HG03378 (cell line): ENCODE measurements around the gene COBLL1.
A peak's percentile ranks its signal among the peaks of the same experiment; 100 is the strongest.
"Not testable (repeated sequence)": the region's sequence is repeated elsewhere in the genome, so short reads cannot be mapped to it uniquely, and the experiment has no call there.

Experiments used
- ATAC-seq: cut with Tn5 transposase; IDR thresholded peaks from one replicate; pipeline ENCODE4 v1.9.1; 2021; ENCODE audit warnings: mild to moderate bottlenecking, moderate library complexity; ENCODE audit not compliant: unreplicated experiment

COBLL1 gene

DNA sequence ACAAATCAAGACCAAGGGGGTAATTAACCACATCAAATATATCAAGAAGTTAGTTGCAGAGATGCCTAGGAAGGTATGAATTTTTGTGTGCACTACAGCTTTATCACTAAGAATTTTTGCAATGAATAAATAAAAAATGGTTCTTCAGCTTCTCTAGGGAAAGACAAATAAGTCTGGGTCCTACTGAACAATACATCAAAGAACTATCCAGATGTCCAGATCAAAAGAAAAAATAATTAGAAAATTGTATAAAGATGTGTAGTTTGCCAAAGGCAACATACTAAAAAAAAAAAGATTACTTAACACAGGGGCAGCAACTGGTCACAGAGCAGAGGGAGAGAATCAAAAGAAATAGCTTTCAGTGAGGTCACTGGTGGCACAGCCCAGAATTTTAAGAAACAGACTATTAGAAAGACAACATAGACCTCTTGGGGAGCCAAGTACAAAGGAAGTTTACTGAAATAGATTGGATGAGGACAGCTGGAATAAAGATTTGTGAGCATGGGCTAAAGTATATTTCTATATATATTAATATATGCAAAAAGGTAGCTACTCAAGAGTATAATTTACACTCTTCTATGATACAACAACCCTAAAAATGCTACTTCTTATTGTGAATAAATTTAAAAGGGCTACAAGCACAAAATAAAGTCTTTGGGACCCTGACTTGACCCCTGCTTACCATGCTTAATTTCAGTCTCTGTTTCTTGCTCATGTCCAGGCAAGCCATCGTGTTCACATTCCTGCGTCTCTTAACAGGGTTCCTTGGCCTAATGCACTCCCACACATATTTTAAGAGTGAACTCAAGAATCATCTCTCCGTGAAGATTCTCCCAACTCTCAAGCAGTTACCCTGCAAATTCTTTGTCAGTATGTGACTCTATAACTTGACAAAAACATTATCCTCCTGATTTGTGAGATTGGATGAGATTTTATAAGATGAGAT lies 121.4 kb downstream of the COBLL1 start:
- no peak for ATAC-seq

- ATAC-seq: no peak
These were observed 124.4 kb downstream of the COBLL1 start for GRCh38 chr2:164717000-164717803.

- ATAC-seq: no peak
These were observed 127.2 kb downstream of the COBLL1 start for GRCh38 chr2:164714471-164714870.

DNA sequence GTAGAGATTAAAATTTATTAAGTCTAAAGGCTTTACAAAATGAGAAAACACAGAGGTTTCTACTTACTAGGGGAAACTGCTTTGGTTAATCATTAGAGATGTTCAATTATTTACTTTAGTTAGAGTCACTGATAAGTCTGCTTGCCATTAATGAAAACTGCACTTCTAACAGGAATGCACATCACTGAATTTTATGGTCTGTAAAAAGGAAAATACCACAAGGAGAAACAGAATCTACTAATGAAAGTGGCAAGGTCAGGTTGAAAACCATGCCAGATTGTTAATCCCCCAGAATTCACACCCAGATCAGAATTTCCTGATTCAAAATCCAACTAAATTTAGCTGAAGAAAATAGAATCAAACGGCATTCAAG lies 129.9 kb downstream of the COBLL1 start:
- ATAC-seq: peak; percentile 67

DNA sequence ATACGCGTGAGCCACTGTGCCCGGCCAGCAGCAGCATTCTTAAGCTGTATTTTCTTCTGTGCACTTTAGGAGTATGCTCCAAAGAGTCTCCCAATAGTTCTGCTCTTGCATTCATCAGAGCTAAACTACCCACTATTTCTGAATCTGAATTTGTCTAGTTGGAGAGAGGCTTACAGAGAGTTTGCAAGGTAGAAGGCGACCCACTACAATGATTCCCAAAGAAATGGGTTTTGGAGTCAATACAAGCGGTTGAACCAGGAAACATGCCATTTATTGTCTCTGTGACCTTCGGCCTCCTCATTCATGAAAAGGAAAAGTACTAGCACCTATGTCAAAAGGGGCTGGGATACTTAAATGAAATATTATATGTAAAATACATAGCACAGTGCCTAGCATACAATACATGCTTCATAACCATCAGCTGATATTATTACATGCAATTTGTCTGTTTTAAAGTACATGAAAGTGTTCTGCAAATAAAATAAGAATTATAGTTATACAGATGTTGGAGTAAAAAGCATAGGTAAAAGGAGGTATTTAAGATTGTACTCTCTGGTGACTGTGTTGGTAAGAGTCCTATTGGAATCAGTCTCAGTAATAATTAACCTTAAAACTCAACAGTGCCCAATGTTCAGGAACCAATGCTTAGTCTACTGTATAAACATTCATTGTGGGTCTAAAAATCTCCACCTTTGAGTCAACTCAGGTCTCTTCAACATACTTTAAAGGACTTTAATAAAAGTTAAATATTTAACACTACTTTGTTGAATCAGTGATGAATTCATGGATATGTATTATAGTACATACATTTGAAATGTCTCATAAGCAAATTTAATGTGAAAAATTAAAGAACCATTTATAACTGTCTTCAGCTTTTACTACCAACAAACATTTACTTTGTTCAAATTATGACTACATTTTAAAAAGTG lies 130.5 kb downstream of the COBLL1 start:
- peak; percentile 55 for ATAC-seq

DNA sequence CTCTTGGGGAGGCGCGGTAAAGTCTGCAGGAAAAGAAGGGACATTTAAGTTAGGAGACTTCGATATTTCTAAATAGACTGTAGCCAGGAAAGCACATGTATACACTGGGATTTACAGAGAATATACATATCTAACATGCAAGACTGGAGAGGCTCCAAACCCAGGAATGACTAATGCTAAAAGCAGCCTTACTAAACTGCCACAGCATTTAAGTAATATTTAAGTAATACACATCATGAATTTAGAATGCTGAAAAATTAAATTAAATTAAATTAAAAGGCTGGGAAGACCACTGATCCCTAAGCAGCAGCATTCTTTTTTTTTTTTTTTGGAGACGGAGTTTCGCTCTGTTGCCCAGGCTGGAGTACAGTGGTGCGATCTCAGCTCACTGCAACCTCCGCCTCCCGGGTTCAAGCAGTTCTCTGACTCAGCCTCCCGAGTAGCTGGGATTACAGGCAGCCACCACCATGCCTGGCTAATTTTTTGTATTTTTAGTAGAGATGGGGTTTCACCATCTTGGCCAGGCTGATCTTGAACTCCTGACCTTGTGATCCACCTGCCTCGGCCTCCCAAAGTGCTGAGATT lies 131.3 kb downstream of the COBLL1 start:
- ATAC-seq: not testable (repeated sequence)

DNA sequence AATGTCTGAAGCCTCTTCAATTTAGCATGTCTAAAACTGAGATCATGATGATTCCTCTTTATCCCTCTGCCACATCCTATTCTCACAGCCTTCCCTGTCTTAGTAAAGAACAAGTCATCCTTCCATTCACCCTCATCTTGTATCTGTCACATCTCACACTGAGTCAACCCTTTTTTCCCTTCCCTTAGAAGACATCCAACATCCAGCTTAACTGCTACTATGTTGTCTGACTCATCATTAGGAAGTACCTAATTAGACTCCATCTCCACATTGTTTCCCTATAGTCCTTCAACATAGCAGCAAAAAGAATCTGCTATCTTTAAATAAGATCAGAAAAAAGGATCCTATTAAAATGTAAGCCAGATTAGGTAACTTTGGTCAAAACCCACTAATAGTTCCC lies 135.1 kb downstream of the COBLL1 start:
- ATAC-seq: no peak

DNA sequence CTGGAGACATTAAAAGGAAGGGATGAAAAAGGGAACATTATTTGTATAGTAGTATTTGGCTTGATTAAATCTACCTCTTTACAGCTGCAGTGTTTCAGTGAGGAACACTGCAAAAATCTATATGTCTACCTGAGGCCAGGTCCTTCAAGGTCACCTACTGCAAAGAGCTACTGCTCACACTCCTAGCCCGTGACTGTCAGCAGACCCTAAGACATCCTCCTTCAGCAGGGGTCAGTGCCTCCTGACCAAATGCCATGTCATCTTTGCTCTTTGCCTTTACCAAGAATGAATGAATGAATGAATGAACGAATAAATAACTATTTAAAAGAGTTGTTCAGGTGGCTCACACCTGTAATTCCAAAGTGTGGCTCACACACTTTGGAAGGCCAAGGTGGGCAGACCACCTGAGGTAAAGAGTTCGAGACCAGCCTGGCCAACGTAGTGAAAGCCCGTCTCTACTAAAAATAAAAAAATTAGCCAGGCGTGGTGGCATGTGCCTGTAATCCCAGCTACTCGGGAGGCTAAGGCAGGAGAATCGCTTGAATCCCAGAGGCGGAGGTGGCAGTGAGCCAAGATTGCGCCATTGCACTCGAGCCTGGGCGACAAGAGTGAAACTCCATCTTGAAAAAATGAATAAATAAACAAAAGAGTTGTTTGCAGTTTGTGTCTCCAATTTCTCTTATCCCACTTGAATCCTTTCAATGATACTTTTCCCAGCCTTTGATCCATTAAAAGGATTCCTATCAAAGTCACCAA lies 136.0 kb downstream of the COBLL1 start:
- ATAC-seq: no peak

DNA sequence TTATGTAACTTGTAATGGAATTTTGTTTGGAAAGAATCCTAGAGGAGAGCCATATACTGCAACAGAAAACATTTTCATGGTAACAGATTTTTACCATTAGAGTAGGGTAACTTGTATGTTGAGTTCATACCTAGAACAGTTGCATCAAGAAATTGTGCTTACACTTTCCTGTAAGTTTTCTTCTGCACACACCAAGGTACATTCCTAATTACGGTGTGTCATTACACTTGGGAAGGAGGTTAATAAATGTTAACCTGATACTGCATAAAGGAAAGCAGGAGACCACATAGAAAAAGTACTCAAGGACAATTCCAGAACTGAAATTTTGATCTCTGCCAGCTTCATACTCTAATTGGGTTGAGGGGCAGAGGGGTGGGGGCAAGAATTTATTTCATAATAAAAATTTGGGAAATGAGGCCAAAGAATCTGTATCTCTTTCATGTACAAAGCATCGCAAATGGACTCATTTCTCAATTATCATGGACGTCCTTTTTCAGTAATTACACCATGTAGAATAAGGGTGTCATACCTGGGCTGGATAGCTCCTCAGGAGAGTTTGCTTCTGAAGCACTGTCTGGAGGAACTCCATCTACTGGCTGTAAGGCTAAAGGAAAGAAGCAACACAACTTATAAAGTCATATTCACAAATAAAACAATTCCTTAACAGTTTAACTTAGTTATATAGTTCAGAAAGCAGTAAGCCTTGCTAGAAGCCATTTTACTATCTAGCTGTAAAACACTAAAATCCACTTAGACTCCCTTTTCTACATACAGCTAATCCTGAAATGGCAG lies 137.5 kb downstream of the COBLL1 start:
- no peak for ATAC-seq

- no peak for ATAC-seq
These were observed 140.1 kb downstream of the COBLL1 start for GRCh38 chr2:164701565-164701964.

GRCh38 chr2:164700390-164700789 lies 141.2 kb downstream of the COBLL1 start:
- no peak for ATAC-seq

DNA sequence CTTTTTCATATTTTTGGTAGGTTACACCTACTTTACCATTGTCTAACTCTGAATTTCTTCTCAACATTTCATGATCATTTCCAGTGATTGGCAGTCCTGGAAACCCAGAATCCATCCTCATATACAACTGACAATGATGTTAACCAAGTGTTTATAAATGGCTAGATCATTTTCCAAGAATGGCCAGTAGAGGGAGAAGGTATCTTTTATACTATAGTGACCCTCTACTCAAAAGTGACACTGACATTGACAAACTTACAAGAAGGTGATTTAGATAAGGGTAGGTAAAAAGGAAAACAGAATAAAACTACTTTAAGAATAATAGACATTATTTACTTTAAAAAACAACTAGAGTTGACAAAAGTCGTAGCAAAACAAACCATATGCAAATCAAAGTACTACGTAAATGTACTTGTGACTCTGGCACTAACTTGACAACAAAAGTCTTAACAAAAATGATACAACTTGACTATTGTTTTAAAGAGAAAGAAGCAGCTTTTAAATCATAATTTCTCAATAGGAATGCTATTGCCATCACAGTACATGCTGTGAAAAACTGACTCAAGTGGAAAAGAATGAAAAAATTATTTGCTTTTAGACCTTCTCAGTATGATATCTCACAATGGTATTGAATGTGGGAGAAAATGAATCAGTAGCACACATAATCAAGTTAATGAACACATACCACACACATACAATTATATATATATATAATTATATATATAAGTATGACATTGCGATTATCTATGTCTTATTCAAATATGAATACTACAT lies 143.7 kb downstream of the COBLL1 start:
- no peak for ATAC-seq

DNA sequence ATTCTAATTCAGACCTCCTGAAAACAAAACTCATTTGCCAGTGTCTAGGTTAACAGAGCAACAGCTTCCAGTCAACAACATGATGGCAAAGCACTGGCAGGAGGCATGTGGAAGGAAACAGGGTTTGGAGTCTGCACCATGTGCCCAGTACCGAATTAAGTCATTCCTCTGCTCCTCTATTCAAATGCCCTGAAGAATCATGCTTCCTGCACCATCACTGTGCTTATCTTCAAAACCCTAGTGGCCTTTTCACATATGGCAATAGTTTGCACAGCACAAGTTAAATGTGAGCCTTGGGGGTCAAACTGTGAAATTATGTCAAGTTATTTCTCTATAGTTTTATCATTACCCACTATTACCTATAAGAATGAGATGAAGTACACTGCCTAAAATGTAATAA lies 145.0 kb downstream of the COBLL1 start:
- no peak for ATAC-seq

- no peak for ATAC-seq
These were observed 147.3 kb downstream of the COBLL1 start for GRCh38 chr2:164694275-164694695.

- ATAC-seq: no peak
These were observed 147.8 kb downstream of the COBLL1 start for GRCh38 chr2:164693834-164694233.

GRCh38 chr2:164693390-164693789 lies 148.2 kb downstream of the COBLL1 start:
- ATAC-seq: no peak

DNA sequence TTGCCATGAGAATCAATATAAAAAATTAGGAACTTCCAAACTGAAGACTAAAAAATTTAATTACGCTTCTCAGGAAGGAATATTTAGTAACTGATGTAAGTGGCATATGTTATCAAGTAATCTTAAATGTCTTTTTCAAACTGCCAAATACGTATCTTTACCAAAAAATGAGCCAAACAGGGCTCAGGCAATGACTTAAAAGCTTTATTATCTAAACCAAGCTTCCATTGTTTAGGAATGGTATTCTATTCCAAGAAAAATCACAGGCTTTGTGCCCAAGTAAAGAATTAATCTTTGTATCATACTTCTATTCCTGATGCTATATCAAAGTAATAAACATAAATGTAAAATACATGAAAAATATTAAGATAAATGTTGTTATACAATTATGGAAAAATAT lies 148.7 kb downstream of the COBLL1 start:
- no peak for ATAC-seq

GRCh38 chr2:164692114-164692513 lies 149.5 kb downstream of the COBLL1 start:
- no peak for ATAC-seq
